ENCODE results near the gene MAMDC4.
"Not testable (repeated sequence)": the region's sequence is repeated elsewhere in the genome, so short reads cannot be mapped to it uniquely, and the experiment has no call there.

Gene MAMDC4

DNA sequence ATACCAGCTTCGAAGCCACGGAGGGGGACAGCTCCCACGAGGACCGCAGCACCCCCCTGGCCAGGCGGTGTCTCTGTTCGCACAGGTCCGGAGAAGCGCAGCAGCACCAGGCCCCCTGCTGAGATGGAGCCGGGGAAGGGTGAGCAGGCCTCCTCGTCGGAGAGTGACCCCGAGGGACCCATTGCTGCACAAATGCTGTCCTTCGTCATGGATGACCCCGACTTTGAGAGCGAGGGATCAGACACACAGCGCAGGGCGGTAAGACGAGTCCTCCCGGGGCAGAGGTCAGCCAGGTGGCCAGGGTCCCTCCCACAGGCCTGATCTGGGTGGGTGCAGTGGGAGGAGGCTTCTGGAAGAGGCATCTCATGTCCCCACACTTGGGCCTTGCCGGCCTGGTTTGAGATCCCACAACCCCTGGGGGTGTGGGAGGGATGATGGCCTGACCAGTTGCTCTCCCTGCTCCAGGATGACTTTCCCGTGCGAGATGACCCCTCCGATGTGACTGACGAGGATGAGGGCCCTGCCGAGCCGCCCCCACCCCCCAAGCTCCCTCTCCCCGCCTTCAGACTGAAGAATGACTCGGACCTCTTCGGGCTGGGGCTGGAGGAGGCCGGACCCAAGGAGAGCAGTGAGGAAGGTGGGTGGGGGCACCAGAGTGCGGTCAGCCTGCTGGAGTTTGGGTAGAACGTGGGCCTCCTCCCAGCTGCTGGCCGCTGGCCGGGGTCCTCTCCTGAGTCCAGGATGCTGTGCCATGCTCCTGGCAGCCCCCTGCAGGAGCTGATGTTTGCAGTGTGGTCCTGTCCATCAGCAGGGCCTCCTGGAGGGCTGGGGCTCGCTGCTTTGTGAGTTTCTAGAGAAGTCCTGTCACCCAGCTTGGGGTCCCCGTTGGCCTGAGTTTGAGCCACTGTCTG is 12.7 kb upstream of the MAMDC4 start:
- no peak for DNase-seq

DNA sequence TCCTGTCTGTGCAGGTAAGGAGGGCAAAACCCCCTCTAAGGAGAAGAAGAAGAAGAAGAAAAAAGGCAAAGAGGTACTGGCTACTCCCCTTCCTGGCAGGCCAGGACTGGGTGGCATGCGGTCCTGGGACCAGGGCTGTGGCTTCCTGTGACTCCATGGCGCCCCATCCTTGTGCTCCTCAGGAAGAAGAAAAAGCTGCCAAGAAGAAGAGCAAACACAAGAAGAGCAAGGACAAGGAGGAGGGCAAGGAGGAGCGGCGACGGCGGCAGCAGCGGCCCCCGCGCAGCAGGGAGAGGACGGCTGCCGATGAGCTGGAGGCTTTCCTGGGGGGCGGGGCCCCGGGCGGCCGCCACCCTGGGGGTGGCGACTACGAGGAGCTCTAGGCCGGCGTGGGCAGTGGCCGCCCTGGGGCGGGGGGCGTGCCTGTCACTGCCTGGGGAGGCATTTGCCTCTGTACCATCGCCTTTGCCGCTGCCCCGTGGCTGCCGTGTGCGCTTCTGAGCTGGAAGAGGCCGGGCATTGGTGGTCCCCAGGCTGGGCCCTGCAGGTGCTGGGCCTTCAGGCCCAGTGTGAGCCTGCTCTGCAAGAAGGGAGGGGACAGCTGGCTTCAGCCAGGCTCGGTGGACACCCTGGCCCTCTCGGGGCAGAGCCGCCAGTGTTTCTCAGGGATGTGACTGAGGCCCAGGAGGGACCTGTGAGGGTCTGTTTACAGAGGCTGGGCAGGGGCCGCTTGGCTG is 11.8 kb upstream of the MAMDC4 start:
- no peak for DNase-seq

DNA sequence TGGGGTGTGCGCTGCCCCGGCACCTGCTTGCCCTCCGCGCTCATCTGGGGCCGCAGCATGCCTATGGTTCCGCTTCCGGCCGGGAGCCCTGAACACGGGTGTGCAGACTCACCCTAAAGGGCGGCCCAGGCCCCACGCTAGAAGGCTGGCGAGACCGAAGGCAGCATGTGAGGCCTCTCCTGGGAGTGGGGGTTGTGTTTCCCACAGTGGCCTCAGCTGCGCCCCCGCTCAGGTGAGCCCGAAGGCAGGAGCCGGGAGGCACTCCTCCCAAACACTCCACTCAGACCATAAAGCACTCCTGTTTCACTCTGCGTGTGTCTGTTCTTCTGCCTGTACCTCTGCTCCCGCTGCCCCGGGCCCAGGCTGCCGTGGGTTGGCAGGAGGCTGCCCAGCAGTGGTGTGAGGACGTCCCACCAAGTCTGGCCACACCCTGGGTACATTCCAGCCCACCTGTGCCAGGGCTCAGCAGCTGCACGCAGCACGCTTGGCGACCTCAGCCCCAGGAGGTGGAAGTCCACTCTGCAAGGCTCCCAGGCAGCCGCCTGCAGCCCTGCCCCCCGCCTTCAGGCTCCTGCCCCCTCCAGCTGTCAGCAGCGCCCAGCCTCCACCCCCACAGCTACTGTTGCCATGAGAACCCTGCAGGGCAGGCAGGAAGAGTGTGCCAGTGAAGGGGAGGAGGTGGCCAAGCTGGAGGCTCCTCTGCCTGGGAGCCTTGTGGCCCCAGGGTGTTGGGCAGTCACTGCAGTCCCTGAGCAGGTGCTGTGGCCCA is 11.1 kb upstream of the MAMDC4 start:
- peak; percentile 89 for DNase-seq

DNA sequence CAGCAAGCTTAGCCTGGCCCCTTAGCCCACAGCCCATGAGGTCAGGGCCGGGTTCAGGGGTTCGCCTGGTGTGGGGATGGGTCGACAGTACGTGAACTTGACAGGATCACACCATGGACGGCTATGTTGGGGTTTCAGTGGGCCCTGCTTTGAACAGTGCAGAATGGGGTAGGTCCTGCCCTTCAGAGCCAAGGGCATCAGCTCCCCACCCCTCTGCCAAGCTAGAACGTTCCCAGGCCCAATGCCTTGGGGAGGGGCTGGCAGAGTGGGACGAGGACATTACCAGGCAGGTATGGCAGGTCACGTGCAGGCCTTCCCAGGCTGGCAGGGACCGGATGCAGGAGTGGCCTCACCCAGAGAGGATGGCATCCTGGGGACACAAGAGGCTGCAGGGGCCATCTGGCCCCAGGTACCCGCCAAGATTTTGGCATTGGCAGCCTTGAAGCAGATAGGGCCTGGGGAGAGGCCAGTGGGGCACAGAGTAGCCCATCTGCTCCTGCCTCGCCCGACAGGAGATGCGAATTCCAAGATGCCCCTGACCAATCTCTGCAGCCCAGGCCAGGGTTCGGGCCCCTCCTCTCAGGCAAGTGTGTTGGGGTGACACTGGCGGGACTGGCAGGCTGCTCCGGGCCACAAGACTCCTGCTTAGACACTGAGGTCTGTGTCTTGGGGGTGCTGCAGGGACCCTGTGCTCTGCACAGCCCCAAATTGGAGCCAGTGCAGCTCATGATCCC is 10.3 kb upstream of the MAMDC4 start:
- not testable (repeated sequence) for DNase-seq

DNA sequence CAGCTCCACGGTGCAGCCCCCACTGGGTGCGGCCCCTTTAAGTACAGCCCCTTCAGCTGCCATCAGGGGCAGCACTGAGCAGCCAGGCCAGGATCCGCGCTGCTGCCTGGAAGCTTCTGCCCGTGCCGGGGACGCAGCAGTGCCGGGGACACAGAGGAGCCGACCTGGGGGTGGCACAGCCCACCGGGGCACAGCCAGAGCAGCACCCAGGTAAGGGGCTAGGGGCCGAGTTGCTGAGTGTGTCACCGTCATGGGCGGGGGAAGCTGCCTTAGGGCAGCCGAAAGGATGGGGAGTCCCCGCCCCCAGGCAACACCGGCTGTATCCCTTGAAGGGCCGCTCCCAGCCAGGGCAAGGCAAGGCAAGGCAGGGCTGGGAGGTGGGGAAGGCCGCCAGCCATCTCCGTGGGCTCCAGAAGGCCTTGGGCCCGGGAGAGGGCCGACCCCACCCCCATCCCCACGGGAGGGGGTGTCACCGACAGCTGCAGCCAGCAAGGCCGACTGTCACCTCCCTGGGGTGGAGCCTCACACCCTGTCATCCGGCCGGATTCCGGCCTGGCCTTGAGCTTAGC is 9.7 kb upstream of the MAMDC4 start, which contains the start of gene AJM1:
AJM1 (plus strand) TSS at position 99 of the 569 bp plus-strand sequence. CDS start 1,937 bp downstream, outside the sequence.
- peak; percentile 71 for DNase-seq

DNA sequence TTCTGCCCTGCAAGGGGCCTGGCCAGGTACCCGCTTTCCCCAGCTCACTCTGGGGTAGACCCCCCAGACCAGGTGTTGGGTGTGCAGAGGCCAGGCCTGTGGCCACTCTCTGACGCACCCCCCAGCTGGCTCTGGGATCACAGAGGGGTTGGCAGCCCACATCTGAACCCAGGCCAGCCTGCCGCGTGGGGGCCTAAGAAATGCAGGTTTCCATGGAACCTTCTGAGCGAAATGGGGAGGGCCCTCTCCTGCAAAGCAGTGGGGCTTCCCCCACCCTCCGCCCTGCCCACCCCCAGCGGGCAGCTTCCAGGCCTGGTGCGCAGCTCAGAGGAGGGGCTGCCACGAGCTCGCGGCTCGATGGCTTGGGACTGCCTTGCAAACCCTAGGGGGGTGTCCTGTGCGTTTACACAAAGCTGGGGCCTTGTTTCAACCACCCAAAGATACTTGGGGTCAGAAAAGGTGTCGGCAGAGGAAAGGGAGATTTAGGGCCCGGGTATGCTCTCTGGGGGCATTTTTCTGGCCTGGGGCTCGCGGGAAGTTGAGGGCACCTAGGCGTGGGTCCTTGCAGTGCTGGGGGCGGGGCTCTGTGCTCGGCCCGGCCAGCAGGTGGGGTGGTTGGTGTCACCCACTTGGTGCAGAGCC is 8.9 kb upstream of the MAMDC4 start:
- not testable (repeated sequence) for DNase-seq

DNA sequence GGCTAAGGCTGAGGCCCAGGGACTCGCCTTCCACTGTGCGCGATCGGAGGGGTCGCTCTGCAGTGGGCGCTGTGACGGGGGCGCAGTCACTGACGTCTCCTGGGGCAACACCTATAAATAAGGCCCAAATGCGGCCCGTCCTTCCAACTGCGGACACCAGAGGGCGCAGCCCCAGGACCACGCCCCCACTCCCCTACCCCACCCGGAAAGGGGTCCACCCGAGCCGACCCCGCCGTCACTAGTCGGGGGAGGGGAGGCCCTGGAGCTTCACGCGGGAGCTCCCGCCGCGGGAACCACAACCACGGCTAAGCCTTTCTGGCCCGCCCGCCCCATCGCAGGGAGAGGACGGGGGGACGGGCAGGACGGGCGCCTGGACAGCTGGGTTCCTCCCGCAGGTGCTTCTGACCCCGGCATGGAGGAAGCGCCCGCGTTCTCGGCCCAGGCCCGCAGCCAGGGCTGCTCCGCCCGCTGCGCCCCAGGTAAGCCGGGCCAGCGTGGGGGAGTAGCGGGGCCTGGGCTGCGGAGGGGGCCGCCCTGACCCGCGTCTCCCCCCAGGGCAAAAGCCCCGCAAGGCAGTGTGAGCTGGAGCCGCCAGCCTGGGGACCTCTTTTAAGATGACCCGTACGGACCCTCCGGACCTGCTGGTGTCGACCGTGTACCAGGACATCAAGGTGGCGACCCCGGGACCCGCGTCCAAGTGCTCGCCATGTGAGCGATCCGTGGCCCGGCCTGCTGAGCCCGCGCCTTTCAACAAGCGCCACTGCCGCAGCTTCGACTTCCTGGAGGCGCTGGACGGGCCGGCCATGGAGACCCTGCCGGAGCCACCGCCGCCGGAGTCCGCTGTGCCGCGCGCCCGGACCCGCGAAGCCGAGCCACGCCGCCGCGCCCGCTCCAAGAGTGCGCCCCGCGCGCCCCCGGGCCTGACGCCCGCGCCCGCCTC is 8.1 kb upstream of the MAMDC4 start:
- not testable (repeated sequence) for DNase-seq

DNA sequence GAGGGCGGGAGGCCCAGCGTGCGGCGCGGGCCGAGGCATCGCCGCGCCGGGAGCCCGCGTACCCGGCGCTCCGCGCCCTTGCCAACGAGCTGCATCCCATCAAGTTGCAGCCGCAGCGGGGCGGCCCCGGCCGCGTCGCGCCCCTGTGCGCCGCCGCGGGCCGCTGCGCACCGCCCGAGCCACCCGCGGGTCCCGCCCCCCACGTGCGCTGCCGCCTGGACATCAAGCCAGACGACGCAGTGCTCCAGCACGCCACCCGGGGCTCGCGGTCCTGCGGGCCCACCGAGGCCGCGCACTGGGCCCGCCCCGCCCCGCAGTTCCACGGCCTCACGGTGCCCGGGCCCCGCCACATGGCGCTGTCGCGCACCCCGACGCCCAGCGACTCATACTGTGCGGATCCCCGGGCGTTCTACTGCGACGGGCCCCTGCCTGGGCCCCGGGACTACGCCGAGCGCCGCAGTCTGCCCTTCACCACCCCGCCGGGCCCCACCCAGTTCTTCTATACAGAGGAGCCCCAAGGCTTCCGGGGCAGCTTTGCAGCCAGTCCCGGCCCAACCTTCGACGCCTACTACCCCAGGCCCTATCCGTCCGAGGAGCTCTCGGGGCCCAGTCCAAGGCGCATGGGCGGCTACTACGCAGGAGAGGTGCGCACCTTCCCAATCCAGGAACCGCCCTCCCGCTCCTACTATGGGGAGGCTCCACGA is 7.2 kb upstream of the MAMDC4 start:
- DNase-seq = no peak

DNA sequence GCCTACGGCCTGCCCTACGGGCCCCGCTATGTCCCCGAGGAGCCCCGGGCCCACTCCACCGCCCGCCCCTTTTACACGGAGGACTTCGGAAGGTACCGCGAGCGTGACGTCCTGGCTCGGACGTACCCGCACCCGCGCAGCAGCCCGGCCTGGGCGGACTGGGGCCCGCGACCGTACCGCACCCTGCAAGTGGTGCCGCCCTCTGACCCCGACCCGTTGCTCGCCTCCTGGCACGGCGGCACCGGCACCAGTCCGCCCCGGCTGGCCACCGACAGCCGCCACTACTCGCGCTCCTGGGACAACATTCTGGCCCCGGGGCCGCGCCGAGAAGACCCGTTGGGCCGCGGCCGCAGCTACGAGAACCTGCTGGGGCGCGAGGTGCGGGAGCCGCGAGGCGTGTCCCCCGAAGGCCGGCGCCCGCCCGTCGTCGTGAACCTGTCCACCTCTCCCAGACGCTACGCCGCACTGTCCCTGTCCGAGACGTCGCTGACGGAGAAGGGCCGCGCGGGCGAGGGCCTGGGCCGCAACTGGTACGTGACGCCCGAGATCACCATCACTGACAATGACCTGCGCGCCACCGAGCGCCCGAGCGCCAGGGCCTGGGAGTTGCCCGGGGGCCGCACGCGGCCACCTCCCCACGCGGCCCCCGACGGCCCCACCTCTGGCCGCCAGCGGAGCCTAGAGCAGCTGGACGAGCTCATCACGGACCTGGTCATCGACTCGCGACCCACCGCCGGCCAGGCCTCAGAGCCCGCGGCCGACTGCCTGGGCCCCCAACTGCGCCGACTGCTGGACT is 6.5 kb upstream of the MAMDC4 start:
- no peak for DNase-seq

DNA sequence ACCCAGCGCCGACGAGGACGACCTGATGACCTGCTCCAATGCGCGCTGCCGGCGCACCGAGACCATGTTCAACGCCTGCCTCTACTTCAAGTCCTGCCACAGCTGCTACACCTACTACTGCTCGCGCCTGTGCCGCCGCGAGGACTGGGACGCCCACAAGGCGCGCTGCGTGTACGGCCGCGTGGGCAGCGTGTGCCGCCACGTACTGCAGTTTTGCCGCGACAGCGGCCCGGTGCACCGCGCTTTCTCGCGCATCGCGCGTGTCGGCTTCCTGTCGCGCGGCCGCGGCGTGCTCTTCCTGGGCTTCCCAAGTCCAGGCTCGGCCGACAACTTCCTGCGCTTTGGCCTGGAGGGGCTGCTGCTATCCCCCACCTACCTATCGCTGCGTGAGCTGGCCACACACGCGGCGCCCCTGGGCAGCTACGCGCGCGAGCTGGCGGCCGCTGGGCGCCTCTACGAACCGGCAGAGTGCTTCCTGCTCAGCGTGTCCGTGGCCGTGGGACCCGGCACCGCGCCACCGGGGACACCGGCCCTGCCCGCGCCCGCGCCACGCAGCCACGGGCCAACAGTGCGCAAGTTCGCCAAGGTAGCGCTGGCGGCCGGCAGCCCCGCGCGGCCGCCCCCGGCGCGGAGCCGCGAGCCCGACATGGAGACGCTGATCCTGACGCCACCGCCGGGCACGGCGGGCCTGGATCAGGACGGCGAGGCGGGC is 5.6 kb upstream of the MAMDC4 start:
- DNase-seq = no peak

DNA sequence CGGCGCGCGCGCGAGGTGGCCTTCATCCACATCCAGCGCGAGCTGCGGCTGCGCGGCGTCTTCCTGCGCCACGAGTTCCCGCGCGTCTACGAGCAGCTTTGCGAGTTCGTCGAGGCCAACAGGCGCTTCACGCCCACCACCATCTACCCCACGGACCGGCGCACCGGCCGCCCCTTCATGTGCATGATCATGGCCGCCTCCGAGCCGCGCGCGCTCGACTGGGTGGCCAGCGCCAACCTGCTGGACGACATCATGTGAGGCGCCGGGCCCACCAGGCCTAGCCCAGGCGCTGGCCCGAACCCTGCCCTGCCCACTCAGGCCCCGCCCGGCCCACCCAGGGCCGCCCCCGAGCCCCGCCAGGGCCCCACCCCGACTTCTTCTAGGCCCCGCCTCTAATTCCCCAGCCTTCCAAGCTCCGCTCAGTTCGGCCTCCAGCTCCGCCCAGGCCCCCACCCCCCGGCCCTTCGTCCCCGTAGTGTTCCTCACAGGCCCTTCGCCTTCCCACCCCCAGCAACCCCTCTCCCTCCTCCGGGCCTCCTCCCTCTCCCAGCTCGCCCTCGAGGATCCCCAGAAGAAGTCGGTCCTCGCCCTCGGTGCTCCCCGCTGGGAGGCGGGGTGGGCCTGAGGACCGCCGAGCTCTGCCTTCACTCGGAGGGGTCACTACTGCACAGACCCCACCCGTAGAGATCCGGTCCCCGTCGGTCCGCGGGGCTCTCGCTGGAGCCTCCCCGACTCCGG is 4.9 kb upstream of the MAMDC4 start:
- peak; percentile 47 for DNase-seq

DNA sequence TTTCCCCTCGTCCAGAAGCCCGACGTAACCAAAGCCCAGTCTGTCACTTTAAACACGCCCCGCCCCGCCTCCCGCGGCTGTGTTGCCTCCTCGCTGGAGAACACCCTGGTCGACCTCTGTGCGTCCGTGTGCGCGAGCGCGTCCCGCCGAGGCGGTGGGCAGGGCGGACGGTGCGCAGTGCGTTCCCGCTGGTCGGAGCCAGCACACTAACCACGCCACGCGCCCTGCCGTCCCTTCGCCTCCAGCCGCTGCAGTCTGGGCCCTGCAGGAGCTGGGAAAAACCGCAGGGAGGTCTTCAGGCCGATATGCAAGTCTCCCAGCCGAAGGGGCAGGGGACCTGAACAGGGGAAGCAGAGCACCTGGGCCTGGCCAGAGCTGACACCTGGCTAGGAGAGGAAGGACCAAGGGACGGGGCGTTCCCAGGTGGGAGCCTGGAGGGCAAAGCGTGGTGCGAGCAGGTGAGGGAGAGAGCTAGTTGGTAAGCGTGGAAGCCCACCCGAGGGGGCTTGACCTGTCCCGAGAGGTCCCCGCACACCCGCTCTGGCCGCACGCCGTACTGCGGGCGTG is 4.2 kb upstream of the MAMDC4 start:
- peak; percentile 55 for DNase-seq

DNA sequence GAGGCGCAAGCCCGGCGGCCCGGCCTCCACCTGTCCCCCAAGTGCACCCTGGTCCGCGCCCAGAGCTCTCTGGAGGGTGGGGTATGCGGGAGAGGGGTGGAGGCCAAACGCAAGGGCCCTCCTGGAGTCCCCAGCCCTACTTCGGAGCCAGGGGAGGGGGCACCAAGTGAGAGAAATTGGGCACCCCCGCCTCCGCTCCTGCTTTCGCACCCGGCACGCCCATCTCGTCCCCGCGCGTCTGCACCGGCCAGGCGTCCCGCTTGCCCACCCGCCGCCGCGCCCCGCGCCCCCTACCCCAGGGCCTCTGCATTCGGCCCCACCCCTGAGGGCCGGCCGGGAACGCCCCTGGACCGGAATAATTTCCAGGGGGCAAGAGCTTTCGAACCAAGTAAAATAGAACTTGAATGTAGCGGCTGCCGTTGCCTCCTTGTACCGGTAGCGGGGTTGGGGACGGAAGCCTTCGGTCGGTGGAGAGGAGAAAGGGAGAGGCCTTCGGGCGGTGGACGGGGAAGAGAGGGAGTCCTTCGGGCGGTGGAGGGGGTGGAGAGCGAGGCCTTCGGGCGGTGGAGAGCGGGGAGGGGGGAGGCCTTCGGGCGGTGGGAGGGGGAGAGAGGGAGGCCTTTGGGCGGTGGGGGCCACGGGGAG is 3.6 kb upstream of the MAMDC4 start:
- peak; percentile 61 for DNase-seq

DNA sequence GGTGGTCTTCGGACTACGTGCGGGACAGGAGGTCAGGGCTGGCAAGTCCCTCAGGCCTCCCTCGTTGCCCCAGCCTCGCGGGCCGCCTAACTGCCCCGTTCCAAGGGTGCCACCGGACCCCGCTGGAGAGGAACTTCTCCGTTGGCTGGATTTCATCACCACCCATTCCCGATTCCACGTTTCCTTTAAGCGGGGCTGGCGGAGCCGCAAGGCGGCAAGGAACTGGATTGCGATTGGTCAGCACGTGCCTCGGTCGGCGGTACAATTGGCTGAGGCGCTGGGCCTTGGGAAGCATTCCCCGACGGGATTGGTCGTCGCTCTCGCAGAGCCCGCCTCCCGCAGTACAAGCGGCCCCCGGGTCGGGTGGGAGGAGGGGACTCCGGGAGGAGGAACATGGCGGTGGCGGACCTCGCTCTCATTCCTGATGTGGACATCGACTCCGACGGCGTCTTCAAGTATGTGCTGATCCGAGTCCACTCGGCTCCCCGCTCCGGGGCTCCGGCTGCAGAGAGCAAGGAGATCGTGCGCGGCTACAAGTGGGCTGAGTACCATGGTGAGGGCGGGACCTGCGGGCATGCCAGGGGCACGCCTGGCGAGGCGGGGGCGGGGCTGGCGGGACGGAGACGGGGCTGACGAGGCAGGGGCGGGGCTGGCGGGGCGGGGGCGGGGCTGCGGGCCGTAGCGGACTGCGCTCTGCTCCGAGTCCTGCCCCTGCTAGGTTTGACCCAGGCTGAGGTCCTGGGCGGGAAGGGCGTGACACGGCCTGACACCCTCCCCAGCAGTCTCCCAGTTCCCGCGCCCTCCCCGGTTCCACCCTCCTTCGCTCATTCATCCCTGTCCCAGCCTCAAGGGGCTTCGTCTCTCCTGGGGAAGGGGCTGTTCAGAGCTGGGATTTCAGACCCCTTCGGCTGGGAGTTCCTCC is 2.8 kb upstream of the MAMDC4 start, which contains the start of gene PHPT1:
PHPT1 (plus strand) TSS at position 372 of the 922 bp plus-strand sequence; CDS start at position 394, 22 bp downstream.
- DNase-seq = peak; percentile 100

Data from NCI-H2171 (cell line).